ENCODE results near the gene RAP2B. TPM values are rescaled to one million over a fixed set of nuclear protein-coding genes. Genes with fewer than 3 reads are reported as not detected.

The RAP2B gene
- total and polyA plus RNA-seq, 2 of the 13 experiments (the other 11 are each of a cell fraction or from before 2014, with no cell fraction given), result 6.4 to 7.1 TPM

DNA sequence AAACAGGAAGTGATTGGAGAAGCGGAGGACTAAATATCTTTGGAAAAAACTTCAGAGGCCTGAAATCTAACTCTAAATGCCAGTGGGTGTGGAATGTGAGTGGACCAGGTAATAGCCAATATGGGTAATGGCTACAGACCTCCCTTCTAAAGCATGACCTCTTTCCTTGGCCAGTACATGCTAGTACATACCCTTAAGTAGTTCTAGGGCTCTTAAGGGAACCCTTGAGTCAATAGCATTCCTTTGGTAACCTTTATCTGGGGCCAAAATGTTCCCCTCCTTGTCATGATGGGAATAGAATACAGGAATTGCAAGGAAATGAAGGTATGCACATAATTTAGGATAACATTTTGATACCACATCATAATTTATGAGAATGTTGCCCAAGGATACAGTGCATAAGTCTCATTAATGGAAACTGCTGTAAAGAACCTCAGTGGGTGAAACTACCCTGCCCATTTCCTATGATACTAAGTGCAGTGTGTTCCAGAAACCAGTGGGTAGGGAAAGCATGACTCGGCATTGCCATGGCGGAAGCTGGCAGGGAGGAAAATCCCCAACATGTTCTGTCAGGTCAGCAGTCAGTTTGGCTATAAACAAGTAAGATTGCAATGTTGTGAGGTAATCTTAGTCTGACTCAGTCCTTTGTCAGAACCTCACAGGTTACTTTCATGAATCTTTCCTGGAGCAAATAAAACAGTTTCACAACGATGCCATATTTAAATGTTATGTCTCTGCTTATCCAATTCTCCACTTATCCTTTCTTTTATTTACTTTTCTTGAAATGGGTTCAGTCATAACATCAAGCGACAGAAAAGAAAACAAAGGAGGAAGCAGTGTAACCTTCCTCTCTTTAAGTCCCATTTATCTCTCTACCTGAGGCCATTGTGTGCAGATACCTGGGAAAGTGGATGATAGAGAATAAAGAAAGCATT is 23.5 kb upstream of the RAP2B start (continued):
- TF ChIP-seq, protein P1, sequence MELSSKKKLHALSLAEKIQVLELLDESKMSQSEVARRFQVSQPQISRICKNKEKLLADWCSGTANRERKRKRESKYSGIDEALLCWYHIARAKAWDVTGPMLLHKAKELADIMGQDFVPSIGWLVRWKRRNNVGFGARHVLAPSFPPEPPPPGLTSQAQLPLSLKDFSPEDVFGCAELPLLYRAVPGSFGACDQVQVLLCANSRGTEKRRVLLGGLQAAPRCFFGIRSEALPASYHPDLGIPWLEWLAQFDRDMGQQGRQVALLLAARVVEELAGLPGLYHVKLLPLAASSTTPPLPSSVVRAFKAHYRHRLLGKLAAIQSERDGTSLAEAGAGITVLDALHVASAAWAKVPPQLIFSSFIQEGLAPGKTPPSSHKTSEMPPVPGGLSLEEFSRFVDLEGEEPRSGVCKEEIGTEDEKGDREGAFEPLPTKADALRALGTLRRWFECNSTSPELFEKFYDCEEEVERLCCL (CRISPR knock-in tag; IDR thresholded peaks at IDR 0.05; ENCODE audit: borderline replicate concordance), result no peak
- TF ChIP-seq, protein P2, sequence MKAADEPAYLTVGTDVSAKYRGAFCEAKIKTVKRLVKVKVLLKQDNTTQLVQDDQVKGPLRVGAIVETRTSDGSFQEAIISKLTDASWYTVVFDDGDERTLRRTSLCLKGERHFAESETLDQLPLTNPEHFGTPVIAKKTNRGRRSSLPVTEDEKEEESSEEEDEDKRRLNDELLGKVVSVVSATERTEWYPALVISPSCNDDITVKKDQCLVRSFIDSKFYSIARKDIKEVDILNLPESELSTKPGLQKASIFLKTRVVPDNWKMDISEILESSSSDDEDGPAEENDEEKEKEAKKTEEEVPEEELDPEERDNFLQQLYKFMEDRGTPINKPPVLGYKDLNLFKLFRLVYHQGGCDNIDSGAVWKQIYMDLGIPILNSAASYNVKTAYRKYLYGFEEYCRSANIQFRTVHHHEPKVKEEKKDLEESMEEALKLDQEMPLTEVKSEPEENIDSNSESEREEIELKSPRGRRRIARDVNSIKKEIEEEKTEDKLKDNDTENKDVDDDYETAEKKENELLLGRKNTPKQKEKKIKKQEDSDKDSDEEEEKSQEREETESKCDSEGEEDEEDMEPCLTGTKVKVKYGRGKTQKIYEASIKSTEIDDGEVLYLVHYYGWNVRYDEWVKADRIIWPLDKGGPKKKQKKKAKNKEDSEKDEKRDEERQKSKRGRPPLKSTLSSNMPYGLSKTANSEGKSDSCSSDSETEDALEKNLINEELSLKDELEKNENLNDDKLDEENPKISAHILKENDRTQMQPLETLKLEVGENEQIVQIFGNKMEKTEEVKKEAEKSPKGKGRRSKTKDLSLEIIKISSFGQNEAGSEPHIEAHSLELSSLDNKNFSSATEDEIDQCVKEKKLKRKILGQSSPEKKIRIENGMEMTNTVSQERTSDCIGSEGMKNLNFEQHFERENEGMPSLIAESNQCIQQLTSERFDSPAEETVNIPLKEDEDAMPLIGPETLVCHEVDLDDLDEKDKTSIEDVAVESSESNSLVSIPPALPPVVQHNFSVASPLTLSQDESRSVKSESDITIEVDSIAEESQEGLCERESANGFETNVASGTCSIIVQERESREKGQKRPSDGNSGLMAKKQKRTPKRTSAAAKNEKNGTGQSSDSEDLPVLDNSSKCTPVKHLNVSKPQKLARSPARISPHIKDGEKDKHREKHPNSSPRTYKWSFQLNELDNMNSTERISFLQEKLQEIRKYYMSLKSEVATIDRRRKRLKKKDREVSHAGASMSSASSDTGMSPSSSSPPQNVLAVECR (CRISPR knock-in tag; IDR thresholded peaks at IDR 0.05; ENCODE audit: borderline replicate concordance), result peak; percentile 32; the same call in 1 of the 2 replicates
- TF ChIP-seq REPIN1 (CRISPR knock-in tag; IDR thresholded peaks at IDR 0.05; ENCODE audit: borderline replicate concordance, low read depth) (no peak), ZNF24 (IDR thresholded peaks at IDR 0.05) (no peak), ISX (CRISPR knock-in tag; conservative IDR thresholded peaks at IDR 0.05) (no peak), ZNF33A (CRISPR knock-in tag; IDR thresholded peaks at IDR 0.05; ENCODE audit: borderline replicate concordance) (peak; percentile 68; the same call in 1 of the 2 replicates), ZNF672 (CRISPR knock-in tag; IDR thresholded peaks at IDR 0.05) (no peak), MIER2 (CRISPR knock-in tag; IDR thresholded peaks at IDR 0.05) (no peak), MED8 (CRISPR knock-in tag; IDR thresholded peaks at IDR 0.05; ENCODE audit: insufficient replicate concordance) (no peak), NPAS2 (CRISPR knock-in tag; IDR thresholded peaks at IDR 0.05; ENCODE audit: borderline replicate concordance) (no peak), GATAD1 (CRISPR knock-in tag; IDR thresholded peaks at IDR 0.05) (peak; percentile 64)
- TF ChIP-seq, protein P3, sequence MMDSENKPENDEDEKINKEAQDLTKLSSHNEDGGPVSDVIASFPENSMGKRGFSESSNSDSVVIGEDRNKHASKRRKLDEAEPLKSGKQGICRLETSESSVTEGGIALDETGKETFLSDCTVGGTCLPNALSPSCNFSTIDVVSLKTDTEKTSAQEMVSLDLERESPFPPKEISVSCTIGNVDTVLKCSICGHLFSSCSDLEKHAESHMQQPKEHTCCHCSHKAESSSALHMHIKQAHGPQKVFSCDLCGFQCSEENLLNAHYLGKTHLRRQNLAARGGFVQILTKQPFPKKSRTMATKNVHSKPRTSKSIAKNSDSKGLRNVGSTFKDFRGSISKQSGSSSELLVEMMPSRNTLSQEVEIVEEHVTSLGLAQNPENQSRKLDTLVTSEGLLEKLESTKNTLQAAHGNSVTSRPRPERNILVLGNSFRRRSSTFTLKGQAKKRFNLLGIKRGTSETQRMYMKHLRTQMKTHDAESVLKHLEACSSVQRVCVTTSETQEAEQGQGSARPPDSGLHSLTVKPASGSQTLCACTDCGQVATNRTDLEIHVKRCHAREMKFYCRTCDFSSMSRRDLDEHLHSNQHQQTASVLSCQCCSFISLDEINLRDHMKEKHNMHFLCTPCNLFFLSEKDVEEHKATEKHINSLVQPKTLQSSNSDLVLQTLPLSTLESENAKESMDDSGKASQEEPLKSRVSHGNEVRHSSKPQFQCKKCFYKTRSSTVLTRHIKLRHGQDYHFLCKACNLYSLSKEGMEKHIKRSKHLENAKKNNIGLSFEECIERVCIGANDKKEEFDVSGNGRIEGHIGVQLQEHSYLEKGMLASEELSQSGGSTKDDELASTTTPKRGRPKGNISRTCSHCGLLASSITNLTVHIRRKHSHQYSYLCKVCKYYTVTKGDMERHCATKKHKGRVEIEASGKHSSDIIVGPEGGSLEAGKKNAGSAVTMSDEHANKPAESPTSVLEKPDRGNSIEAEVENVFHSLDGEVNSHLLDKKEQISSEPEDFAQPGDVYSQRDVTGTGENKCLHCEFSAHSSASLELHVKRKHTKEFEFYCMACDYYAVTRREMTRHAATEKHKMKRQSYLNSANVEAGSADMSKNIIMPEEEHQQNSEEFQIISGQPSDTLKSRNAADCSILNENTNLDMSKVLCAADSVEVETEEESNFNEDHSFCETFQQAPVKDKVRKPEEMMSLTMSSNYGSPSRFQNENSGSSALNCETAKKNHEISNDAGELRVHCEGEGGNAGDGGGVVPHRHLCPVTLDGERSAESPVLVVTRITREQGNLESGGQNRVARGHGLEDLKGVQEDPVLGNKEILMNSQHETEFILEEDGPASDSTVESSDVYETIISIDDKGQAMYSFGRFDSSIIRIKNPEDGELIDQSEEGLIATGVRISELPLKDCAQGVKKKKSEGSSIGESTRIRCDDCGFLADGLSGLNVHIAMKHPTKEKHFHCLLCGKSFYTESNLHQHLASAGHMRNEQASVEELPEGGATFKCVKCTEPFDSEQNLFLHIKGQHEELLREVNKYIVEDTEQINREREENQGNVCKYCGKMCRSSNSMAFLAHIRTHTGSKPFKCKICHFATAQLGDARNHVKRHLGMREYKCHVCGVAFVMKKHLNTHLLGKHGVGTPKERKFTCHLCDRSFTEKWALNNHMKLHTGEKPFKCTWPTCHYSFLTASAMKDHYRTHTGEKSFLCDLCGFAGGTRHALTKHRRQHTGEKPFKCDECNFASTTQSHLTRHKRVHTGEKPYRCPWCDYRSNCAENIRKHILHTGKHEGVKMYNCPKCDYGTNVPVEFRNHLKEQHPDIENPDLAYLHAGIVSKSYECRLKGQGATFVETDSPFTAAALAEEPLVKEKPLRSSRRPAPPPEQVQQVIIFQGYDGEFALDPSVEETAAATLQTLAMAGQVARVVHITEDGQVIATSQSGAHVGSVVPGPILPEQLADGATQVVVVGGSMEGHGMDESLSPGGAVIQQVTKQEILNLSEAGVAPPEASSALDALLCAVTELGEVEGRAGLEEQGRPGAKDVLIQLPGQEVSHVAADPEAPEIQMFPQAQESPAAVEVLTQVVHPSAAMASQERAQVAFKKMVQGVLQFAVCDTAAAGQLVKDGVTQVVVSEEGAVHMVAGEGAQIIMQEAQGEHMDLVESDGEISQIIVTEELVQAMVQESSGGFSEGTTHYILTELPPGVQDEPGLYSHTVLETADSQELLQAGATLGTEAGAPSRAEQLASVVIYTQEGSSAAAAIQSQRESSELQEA (CRISPR knock-in tag; IDR thresholded peaks at IDR 0.05; ENCODE audit: not compliant biosample characterization), result no peak
